Amniotic stem cell (primary cell): ENCODE data around the gene TMEM183A.
A peak's percentile ranks its signal among the peaks of the same experiment; 100 is the strongest.

Experiments
- DNase-seq: peaks from one replicate; lab custom pipeline; 2025; lab: John Stamatoyannopoulos, UW

TMEM183A gene

DNA sequence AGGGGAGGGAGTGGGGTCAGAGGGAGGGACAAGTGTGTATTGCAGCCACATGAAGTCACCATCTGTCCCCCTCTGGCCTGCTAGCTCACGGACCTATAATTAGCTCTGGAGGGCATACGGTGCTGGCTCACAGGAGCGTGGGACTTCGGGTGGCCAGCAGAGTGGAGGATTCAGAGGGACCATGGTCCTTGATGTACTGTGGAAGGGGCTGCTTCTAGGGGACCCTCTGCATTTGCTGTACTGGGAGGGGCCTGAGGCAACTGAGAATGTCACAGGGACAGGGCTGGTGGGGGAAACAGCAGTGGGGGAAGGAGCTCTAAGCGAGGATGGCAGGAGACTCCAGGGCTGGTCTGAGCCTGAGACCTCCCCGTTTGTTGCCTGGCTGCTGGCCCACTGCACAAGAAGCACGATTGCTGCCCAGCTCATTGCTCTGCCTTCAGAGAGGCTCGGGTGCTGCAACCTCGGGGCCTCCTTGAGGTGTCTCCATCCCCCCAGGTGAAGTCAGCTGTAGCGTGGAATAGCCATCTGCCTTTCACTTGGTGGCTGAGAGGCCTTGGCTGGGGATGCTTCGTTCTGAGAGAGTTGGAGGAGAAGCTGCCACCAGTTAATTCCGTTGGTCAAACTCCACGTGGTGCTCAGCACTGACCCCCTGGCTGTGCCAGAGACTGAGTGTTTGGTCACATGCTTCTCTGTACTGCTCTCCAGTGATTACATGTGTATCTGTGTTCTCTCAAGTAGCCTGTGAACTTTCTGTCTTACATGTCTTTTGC is 21.8 kb downstream of the TMEM183A start:
- no peak for DNase-seq

DNA sequence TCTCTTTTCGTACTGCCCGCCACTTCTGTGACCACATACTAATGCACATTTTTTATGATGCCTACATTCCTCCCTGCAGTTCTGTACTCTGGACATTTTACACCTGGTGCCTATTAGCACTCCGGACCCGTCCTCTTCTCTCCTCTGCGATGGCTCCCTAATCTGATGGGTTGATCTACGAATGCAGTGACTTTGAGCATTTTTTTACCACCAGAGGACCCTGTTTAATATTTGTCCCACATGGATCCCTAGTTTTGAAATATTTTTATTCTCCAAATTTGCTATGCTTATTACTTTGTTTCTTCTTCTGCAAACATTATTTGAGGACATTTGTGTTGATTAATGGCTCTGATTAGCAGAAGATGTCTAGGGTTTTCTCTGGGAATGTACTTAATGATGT is 24.3 kb downstream of the TMEM183A start:
- DNase-seq: no peak

DNA sequence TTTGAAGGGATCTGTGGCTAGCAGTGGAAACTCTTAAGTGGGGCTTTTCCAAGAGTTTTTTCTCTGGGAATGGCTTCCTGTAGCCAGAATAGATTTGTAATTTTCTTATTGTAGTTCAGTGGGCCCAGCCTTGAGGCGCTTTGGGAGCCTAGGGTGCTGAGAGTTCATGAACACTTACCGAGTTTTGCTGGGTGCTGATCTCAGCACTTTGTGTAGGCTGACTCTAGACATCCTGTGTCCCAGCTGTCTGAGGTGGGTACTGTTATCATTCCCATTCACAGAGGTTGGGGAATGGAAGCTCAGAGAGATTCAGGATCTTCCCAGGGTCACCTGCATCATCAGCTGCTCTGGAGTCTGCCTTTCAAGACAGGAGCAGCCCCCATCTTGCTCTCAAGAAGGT is 26.1 kb downstream of the TMEM183A start:
- no peak for DNase-seq

DNA sequence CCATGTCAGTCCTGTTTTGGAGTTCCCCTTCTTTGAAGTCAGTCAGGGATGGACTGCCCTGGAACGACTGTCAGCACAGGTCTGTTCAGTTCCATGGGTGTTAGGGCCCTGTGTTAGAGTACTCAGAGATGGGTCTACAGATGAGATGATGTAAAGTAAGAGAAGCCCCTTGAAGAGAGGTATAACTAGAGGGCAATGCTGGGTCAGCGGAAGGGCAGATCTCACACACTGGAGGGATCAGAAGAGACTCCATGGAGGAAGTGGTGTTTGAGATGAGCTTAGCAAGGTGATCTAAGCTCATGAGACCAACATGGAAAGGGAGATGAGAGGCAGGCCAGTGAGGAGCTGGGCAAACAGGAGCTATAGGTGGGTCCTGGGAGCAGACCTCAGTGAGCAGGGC is 26.7 kb downstream of the TMEM183A start:
- no peak for DNase-seq

DNA sequence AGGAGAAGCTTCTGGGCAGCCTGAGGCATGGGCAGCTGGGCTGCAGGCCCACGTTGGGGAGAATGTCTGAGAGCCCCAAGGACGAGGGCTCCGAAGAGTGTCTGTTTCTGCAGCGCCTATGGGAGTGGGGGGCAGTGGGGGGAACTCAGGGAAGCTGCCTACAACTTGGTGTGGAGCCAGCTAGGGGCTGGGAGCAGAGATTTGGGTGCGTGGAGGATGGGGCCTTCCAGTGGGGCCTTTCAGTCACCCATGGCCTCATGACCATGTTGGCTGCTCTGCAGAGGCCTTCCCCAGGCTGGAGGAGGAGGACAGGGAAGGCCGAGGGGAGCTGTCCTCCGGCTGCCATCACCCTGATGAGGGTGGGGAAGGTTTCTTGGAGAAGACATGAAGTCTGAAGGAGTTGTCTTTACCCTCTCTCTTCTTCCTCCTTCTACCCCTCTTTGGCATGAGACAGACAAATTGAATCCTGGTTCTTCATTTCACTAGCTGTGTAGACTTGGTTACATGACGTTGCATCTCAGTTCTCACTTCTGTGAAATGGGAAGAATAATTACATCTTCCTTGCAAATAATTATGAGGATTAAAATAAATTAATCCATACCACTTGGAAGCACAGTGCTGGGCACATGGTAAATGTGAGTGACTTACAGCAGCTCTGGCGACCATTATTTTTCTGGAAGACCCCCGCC is 27.4 kb downstream of the TMEM183A start:
- DNase-seq: no peak

DNA sequence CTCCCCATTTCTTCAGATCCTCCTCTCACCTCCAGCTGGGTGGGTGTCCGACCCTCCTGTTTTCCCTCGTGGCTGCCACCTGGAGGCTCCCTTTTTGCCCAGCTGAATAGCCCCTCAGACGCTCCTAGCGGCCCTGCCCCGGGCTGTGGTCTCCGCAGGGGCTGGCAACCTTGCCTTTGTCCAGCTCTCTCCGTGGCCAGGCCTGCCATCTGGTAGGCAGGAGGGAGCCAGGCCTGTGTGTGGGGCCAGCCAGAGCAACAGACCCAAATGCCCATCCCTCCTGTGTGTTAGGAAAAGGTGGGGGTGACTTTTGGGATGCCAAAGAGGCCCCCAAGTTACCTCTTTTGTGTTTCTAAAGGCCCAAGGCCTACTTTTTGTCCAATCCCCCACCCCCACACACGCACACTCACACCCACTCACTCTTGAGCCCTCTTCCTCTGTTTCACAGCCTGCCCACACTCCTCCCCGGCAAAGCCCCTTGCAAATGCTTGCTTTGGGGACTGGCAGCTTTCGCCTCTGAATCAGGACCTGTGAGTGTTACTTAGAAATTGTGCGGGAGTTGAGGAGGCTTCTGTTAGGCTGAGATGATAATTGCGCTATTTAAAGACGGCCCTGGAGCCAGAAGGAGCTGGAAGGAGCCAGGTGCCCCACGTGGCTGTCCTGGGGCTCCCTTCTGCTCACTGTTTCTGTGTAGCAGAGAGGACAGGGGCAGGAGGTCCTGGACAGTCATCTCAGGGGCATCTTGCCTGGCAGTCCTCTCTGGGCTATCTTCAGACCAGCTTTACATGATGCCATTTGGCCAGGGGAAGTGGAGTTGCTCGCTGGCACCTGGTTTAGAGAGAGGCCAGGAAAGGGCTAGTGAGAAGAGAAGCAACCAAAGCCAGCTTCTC is 28.2 kb downstream of the TMEM183A start:
- no peak for DNase-seq

DNA sequence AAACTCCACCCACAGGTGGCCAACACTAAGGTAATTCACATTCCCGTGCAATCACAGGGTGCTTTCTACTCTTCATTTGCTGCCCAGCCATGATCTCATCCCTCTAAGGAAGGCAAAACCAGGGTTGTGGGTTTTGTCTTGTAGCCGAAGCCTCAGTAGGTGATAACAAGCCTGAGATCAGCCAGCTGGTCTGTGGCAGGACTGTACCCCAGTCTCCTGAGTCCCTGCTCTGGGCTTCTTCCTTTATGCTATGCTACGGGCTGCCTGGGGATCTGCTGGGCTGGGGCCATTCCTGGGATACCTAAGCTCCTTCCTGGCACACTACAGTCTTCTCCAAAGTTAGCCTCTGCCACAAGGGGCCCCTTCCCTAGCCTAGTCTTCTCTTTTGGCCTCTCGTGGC is 29.0 kb downstream of the TMEM183A start:
- no peak for DNase-seq

DNA sequence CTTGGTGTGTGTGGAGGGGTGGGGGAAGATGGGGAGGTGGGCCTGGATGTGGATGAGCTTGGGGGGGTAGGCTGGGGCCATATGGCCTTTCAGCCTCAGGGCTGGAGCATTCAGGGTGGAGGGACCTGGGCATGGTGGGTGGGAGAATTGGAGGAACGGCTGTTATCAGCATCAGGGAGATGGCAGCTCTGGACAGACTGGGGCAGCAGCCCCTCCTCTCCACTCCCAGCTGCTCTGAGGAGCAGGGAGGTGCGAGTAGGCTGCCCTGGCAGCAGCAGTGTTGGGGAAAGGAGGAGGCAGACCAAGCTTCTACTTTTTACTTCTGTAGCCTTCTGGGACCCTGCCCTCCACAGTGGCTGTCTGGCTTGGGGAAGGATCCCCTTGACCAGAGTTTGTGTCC is 29.4 kb downstream of the TMEM183A start:
- no peak for DNase-seq

DNA sequence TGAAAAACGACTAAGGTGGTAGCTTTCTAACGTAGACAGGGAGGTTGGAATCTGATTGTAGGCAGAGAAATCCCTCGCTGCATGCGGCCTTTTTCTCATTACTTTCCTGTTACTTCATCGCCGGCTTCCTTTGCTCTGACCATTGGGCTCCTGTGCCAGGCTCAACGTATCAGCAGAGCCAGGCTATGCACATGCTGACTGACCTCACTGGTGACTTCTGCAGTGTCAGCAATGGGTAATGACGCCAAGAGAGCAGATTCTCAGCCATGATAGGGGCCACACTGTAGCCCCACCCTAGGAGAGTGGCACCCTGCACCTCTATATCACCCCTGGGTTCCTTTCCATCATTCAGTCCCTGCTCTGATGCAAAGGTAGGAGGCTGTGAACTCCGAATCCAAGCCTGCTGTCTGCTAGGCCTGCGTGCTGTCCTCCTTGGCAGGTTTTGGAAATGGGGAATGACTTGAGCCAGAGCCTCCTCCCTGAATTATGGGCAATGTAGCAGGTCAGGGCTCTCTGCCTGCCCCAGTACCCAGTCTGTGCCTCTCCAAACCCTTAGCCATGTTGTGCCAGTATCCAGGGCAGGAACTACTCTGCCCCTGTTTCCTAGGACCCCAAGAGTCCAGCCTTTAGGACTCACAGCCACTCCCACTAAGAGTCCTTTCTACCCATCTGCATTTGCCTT is 30.5 kb downstream of the TMEM183A start:
- DNase-seq: no peak

DNA sequence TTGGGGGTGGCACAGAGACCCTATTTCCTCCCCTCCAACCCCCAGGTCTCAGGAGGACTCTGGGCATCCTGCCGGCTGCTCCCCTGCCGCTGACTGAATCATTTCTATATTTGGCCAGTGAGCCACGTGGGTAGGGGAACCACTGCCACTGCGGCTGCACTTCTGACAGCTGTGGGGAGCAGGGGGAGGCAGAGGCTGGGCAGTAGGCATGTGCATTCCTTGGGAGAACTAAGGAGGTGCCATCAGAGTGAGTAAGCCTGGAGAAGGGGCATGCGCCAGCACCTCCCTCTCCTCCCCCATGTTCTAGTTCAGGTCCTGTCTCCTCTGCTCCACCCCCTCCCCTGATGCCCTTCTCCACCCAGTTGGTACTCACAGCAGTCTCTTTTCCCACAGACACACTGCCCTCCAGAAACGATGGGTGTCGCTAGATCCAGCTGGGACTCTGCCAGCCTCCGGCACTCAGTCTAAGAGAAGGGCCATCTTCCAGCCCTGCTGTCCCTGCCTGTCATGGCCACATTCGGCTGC is 31.1 kb downstream of the TMEM183A start:
- DNase-seq: peak; percentile 59

DNA sequence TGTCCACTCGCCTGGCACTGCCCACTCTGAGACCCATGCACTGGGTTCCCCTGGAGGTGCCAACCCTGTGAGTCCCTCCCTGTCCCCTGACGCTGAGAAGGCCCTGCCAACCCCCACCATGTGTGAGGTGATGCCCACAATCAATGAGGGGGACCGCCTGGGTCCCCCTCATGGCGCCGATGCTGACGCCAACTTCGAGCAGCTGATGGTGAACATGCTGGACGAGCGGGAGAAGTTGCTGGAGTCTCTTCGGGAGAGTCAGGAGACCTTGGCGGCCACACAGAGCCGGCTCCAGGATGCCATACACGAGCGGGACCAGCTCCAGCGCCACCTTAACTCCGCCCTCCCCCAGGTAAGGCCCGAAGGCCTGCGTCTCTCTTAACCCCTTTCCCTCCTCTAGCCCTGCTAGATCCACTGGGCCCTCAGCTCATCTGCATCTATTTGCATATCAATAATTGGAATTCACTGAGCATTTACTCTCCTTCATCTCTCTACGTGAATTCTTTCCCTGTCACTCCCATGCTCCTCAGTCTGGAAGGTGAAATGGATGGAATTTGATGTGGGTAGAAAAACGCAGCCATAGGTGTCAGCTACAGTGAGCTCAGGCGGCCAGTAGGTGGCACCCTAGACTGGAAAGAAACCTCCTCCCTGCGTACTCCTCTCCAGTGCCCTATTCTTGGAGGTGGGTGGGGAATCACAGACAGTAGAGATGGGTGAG is 31.9 kb downstream of the TMEM183A start:
- DNase-seq: peak; percentile 42

DNA sequence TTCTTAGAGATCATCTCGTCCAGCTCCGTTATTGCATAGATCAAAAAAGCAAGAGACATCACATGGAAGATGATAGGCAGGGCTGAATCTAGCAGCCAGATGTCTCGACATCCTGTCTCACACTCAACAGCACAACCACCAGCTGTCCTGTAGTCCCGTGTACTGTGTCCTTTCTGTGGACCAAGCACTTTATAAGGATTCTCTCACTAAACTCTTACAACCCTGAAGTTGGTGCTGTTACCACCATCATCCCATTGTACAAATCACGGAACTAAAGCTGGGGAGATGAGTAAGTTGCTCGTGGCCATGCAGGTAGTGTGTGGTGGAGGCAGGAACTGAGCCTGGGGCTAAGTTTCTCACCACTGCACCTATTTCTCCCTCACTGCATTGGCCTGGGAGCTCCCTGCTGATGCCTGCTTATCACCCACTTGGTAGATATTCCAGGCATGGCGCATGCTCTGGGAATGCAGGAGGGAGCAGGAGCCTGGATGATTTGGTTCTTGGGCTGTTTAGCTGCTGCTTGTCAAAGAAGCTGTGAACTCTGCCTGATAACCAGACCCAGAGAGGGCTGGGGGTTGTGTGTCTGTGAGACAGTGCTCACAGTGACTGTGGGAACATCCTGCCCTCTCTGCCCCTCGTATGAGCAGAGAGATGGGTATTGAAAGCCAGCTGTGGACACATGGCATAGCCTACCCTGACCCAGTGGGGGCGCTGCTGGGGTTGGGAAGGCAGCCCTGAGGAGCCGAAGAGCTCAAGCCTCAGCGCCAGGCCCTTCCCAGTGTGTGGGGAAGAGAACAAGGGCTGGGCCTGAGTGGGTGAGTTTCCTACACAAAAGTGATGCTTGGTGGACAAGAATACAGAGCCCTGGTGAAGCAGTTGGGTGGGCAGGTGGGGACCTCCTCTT is 32.7 kb downstream of the TMEM183A start:
- no peak for DNase-seq

DNA sequence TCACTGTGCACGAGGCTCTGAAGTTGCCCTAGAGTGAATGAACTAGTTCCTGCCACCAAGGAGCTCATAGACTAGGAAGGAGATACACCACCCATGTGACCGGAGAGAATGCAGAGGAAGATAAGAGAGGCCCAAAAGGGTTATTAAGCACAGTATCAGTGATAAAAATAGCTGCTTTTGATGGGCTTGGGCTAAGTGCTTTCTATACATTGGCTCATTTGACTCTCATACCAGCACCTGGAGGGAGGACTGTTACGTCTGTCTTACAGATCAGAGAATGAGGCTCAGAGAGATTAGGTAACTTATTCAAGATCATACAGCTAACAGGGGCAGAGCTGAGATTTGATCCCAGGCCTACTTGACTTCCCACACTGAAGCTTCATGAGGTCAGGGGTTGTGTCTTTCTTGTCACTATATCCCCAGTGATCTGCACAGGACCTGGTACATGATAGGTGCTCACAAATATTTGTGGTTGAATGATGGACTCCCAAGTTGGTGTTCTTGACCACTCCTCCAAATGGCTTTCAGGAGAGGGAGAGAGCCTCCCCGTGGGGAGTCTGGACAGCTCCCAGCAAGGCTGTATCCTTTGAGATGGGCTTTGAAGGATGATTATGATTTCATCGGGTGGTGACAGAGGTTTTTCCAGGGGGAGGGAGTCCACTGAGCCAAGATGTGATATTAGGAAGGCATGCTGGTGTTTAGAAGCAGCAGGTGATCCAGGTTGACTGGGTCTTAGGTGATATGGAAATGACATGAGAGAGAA is 33.5 kb downstream of the TMEM183A start:
- DNase-seq: no peak

DNA sequence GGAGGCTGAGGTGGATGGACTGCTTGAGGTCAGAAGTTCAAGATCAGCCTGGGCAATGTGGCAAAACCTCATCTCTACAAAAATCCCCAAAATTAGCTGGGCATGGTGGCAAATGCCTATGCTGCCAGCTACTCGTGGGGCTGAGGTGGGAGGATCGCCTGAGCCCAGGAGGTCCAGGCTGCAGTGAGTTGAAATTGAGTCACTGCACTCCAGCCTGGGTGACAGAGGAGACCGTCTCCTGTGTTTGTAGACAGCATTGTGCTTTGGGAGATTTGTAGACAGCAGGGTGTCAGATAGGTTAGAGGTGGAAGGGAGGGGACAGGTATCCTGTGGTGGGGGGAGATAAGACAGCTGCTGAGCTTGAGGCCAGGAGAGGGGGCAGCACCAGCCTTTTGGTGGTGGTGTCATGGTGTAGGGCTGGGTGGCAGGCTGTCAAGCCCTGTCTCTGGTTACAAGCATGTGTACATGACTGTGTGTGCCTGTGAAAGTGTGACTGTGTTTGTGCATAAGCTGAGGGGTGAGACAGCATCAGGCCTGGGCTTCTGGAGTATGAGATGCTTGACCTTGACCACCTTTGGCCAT is 34.3 kb downstream of the TMEM183A start:
- DNase-seq: no peak

DNA sequence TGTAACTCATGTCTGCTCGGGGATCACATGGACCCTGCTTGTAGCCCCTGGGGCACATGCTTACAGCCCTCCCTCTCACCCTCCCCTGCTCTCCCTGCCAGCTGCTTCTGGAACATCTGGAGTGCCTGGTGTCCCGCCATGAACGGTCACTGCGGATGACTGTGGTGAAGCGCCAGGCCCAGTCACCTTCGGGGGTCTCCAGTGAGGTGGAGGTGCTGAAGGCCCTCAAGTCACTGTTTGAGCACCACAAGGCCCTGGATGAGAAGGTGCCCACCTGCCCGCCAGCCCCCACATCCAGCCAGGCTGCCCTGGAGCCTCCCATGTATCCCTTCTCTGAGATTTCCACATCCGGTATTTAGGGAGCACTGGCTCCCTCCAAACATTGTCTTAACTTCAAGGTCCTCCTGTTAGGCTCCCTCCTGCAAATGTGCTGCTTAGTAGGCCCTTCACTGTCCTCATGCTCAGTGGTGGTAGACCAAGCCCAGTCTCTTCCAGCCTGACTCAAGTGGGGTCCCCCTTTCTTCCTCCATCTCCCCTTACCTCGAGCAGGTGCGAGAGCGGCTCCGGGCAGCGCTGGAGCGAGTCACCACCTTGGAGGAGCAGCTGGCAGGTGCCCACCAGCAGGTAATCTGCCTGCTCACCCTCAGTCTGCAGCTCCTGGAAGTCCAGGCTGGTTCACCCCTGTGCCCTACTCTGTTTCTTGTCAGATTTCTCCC is 36.8 kb downstream of the TMEM183A start:
- no peak for DNase-seq

DNA sequence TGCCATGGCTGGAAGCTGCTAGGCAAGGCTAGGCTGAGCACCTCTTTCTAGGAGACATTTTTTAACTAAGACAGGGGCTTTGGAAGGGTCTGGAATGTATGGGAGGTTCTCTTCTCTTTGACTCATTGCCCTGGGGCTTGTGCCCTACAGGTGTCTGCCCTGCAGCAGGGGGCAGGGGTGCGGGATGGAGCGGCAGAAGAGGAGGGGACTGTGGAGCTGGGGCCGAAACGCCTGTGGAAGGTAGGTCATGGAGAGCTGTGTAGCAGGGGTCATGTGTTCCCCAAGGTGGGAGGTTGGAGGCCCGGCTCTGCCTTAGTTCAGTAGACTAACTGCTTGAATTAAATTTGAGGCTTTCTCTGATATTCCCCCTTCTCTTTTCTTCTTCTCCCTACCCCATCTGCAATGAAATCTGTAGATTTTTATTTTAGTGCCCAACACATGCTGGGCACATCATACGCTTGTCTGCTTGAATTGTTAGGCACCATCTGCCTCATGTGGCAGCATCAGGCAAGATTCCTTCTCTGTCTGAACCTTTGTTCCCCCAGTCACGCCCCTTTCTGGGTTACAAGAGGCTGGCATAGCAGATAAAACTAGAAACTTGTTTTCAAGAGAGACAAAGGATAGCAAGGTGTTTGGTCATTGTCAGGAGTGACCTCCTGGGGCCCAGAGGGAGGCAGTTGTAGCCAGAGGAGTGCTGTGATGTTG is 37.5 kb downstream of the TMEM183A start:
- no peak for DNase-seq

DNA sequence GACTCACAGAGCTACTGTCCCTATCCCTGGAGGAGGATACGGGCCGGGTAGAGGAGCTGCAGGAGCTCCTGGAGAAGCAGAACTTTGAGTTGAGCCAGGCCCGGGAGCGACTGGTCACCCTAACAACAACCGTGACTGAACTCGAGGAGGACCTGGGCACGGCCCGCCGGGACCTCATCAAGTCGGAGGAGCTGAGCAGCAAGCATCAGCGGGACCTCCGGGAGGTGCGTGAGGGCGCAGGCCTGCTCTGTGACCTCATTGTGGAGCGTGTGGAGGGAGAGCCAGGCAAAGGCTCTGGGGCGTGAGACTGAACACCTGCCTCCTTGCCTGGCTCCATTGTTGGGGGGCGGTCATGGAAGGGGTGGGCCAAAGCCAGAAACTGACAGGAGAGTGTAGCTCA is 38.2 kb downstream of the TMEM183A start:
- DNase-seq: no peak
